Breast epithelium (tissue), 3 donors: ENCODE results near the gene PGPEP1.

Experiments used
- POLR2A ChIP-seq: fragments of 450-650 bp; IDR thresholded peaks from one replicate; pipeline ENCODE4 v1.6.1; 2016; ENCODE audit warnings: antibody characterized with exemption, mild to moderate bottlenecking, moderate library complexity
- POLR2AphosphoS5 ChIP-seq, 3 donors: sonication (generic); formaldehyde crosslinking; IDR thresholded peaks; one replicate each; pipeline ENCODE4 v1.6.1; 2017; ENCODE audit warnings: antibody characterized with exemption in 3 of 3
- TF ChIP-seq, protein P1 (sequence below), 3 donors: fragments of 450-650 bp; IDR thresholded peaks; one replicate each; pipeline ENCODE4 v1.5.1; 2016 to 2017; ENCODE audit warnings: antibody characterized with exemption in 3 of 3, mild to moderate bottlenecking in 3 of 3, moderate library complexity in 3 of 3

DNA sequence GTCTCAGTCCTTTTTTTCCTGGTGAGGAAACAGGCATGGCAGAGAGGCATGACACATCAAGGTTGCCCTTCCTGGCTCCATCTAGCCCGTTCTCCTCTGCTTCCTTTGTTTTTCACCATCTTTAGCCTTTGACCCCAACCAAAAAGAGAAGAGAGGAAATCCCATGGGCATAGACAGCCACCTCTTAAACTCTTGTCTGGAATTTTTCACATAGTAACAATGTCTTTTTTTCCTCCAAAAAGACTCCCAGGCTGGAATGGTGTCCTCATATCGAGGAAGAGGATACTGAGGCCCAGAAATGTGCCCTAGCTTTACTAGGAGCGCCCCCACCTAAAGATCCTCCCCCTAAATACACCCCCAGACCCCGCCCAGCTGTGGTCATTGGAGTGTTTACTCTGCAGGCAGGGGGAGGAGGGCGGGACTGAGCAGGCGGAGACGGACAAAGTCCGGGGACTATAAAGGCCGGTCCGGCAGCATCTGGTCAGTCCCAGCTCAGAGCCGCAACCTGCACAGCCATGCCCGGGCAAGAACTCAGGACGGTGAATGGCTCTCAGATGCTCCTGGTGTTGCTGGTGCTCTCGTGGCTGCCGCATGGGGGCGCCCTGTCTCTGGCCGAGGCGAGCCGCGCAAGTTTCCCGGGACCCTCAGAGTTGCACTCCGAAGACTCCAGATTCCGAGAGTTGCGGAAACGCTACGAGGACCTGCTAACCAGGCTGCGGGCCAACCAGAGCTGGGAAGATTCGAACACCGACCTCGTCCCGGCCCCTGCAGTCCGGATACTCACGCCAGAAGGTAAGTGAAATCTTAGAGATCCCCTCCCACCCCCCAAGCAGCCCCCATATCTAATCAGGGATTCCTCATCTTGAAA is 45.5 kb downstream of the PGPEP1 start, which contains the start of gene GDF15:
- TF ChIP-seq, protein P1, sequence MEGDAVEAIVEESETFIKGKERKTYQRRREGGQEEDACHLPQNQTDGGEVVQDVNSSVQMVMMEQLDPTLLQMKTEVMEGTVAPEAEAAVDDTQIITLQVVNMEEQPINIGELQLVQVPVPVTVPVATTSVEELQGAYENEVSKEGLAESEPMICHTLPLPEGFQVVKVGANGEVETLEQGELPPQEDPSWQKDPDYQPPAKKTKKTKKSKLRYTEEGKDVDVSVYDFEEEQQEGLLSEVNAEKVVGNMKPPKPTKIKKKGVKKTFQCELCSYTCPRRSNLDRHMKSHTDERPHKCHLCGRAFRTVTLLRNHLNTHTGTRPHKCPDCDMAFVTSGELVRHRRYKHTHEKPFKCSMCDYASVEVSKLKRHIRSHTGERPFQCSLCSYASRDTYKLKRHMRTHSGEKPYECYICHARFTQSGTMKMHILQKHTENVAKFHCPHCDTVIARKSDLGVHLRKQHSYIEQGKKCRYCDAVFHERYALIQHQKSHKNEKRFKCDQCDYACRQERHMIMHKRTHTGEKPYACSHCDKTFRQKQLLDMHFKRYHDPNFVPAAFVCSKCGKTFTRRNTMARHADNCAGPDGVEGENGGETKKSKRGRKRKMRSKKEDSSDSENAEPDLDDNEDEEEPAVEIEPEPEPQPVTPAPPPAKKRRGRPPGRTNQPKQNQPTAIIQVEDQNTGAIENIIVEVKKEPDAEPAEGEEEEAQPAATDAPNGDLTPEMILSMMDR (IDR thresholded peaks at IDR 0.05) = no peak
- TF ChIP-seq POLR2A = peak; percentile 49
- peak in 2 of 3 donors; percentile 20 to 65 for TF ChIP-seq POLR2AphosphoS5 (IDR thresholded peaks at IDR 0.05)
